Esophagus (tissue), 2 donors: ENCODE data around the gene DRAXIN. TPM values are rescaled to one million over a fixed set of nuclear protein-coding genes. Genes with fewer than 3 reads are reported as not detected.

Experiments
- H3K27ac ChIP-seq, 2 donors: one replicate each; pipeline ENCODE4 v1.5.1; 2013; ENCODE audit warnings: low read depth in 2 of 2, mild to moderate bottlenecking in 2 of 2, inconsistent platforms in 1 of 2, low read length in 1 of 2, moderate library complexity in 1 of 2
- H3K27me3 ChIP-seq, 2 donors: one replicate each; pipeline ENCODE4 v1.6.1; 2013; ENCODE audit warnings: low read length in 2 of 2, control low read depth in 1 of 2, mild to moderate bottlenecking in 1 of 2; ENCODE audit not compliant: insufficient read depth in 2 of 2, control insufficient read depth in 1 of 2
- H3K36me3 ChIP-seq, 2 donors: one replicate each; pipeline ENCODE4 v1.6.1; 2013; ENCODE audit warnings: low read length in 1 of 2; ENCODE audit not compliant: control insufficient read depth in 2 of 2, insufficient read depth in 2 of 2
- H3K4me1 ChIP-seq, 2 donors: one replicate each; pipeline ENCODE4 v1.6.1; 2013; ENCODE audit warnings: low read length in 1 of 2; ENCODE audit not compliant: control insufficient read depth in 2 of 2, insufficient read depth in 2 of 2
- H3K4me3 ChIP-seq, 2 donors: one replicate each; pipeline ENCODE4 v1.5.1; 2013; ENCODE audit warnings: low read length in 2 of 2, mild to moderate bottlenecking in 2 of 2, low read depth in 1 of 2, moderate library complexity in 1 of 2
- H3K9me3 ChIP-seq, 2 donors: one replicate each; pipeline ENCODE4 v1.6.1; 2013; ENCODE audit warnings: mild to moderate bottlenecking in 2 of 2, low read depth in 1 of 2, low read length in 1 of 2, moderate library complexity in 1 of 2; ENCODE audit not compliant: control insufficient read depth in 2 of 2, insufficient read depth in 1 of 2
- WGBS, 2 donors: extraction: QIAGEN DNeasy Blood & Tissue Kit; methylation state at CpG; one replicate each; pipeline ENCODE4 v1.1.7; 2013; 5-methylcytosine and 5-hydroxymethylcytosine counted together
- polyA plus RNA-seq, 2 donors: library from polyadenylated mRNA; stranded (reverse); fragments of 200-250 nt; gene quantifications; one replicate each; pipeline ENCODE4 v1.2.3, GENCODE V29; 2013
- donor health status: healthy with polysubstance abuse.
- donor health status: Bipolar disorder and iron deficiency.

DRAXIN gene
- polyA plus RNA-seq, 2 donors = 0.01 to 0.02 TPM

DNA sequence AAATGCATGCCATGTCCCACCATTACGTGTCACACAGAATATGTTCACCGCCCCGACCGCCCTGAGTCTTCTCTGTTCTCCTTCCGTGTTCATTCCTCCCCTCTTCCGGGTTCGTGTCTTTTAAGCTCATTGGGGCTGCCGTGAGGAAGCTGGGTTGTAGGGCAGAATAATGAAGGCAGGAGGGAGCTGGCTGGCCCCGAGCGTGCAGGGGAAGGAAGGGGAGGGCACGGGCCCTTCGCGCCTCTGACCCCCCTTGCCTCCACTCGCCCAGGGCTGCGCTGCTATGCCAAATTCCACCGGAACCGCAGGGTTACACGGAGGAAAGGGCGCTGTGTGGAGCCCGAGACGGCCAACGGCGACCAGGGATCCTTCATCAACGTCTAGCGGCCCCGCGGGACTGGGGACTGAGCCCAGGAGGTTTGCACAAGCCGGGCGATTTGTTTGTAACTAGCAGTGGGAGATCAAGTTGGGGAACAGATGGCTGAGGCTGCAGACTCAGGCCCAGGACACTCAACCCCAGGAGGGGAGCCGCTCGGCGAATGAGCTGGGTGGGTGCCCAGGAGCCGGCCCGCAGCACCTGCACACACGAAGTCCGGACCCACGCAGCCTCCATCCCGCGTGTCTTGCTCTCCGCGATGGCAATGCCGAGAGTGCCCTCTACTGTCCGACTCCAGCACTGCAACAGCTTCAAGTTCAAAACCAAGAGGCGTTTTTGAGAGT lies 28.0 kb downstream of the DRAXIN start:
- Histone ChIP-seq H3K27ac (peak overlapping the region; percentile 22 to 43), H3K9me3 (no peaks in the 10 kb centered on the region), H3K4me3 (peak overlapping the region; percentile 31 to 58), H3K4me1 (peaks cover 0 to 6% of the 10 kb centered on the region in 2 donors), H3K27me3 (no peaks in the 10 kb centered on the region), H3K36me3 (no peaks in the 10 kb centered on the region)
- 4 to 6% methylated on average over 44 of the region's 44 CpGs for WGBS, 2 donors

DNA sequence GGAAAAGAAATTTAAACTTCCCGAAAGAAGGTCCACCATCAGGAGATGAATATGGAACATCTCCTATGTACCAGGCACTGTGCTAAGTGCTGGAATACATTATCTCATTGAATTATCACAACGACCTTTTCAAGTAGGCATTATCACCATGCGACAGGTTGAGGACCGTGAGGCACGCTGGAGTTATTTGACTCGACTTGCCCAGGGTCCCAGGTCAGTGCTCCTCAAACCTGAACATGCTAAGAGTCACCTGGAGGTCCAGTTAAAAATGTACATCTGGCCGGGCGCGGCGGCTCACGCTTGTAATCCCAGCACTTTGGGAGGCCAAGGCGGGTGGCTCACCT lies 28.5 kb downstream of the DRAXIN start:
- Histone ChIP-seq H3K4me3 (no peak overlapping the region), H3K27ac (no peak overlapping the region), H3K9me3 (no peaks in the 10 kb centered on the region), H3K27me3 (no peaks in the 10 kb centered on the region), H3K36me3 (no peaks in the 10 kb centered on the region), H3K4me1 (peaks cover 0 to 6% of the 10 kb centered on the region in 2 donors)
- 66 to 69% methylated on average over 12 of the region's 12 CpGs for WGBS, 2 donors

DNA sequence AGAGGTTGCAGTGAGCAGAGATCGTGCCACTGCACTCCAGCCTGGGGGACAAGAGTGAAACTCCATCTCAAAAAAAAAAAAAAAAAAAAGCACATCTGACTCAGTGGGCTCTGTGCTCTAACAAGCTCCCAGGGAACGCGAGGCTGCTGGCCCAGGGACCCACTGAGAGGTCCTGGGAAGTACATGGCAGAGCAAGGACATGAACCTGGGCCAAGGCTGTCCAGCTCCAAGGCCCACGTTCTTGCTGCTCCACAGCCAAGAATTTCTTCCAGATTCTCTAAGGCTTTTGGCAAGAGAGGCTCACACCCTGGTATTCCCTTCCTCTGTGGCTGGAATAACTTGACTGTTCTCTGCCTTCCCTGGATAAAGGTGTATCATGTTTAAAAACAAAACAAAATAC lies 29.0 kb downstream of the DRAXIN start:
- Histone ChIP-seq H3K36me3 (no peaks in the 10 kb centered on the region), H3K4me1 (peaks cover 0 to 6% of the 10 kb centered on the region in 2 donors), H3K27me3 (no peaks in the 10 kb centered on the region), H3K27ac (no peak overlapping the region), H3K4me3 (no peak overlapping the region), H3K9me3 (no peaks in the 10 kb centered on the region)
- 61% methylated on average over 4 of the region's 4 CpGs for WGBS, 2 donors

DNA sequence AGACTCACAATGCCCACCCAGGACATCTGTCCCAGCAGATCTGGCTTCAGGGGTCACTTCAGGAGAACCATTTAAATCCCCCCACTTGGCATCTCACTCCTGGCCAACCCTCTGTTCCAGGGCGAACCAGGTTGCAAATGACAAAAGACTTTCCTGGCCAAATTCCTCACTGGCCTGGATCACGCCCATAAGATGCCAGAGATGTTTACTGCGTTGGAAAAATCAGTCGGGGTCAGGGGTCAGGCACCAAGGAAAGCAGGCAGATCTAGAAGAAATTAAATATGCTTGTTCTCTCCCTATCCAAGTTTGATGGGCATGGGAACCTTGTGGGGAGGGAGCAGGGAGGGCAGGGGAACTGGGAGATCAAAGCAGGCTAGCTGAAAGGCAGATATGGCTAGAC lies 29.8 kb downstream of the DRAXIN start:
- Histone ChIP-seq H3K4me1 (peaks cover 0 to 6% of the 10 kb centered on the region in 2 donors), H3K36me3 (no peaks in the 10 kb centered on the region), H3K4me3 (no peak overlapping the region), H3K27me3 (no peaks in the 10 kb centered on the region), H3K27ac (no peak overlapping the region), H3K9me3 (no peaks in the 10 kb centered on the region)
- WGBS, 2 donors = 56 to 66% methylated on average over 4 of the region's 4 CpGs

DNA sequence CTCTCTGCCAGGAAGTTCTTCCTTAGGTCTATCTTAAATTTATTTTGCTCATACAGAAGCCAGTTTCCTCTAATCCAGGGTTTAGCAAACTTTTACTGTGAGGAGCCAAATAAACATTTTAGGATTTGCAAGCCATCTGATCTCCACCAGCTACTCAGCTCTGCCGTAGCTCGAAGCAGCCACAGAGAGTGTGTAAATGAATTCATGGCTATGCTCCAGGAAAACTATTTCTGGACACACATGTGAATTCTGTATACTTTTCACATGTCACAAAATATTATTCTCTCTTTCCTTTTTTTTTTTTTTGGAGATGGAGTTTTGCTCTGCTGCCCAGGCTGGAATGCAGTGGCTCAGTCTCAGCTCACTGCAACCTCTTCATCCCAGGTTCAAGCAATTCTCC lies 31.0 kb downstream of the DRAXIN start:
- Histone ChIP-seq H3K36me3 (no peaks in the 10 kb centered on the region), H3K9me3 (no peaks in the 10 kb centered on the region), H3K27ac (no peak overlapping the region), H3K4me3 (no peak overlapping the region), H3K4me1 (peaks cover 0 to 6% of the 10 kb centered on the region in 2 donors), H3K27me3 (no peaks in the 10 kb centered on the region)
- WGBS, 2 donors = 49 to 62% methylated on average over 2 of the region's 2 CpGs

DNA sequence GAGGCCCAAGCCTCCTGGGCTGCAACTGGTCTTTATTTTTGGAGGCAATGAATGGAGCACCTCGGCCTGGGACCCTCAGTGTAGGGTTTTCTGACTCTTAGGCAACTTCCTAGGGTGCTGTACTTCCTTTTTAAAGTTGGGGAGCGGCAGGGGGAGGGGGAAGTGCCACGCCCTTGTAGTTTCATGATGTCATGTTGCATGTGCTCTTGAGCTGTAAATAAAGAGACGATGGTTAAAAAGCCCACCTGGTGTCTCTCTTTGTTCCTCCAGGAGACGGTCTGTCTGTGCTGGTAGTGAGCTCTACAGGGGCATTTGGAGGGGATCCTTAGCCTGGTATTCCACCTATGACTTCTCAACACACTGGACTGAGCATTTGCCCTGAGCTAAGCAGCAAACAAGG lies 34.1 kb downstream of the DRAXIN start:
- Histone ChIP-seq H3K27me3 (no peaks in the 10 kb centered on the region), H3K36me3 (no peaks in the 10 kb centered on the region), H3K4me3 (no peak overlapping the region), H3K9me3 (no peaks in the 10 kb centered on the region), H3K27ac (no peak overlapping the region), H3K4me1 (peaks cover 0 to 7% of the 10 kb centered on the region in 2 donors)
- WGBS, 2 donors = 71 to 75% methylated on average over 5 of the region's 5 CpGs

DNA sequence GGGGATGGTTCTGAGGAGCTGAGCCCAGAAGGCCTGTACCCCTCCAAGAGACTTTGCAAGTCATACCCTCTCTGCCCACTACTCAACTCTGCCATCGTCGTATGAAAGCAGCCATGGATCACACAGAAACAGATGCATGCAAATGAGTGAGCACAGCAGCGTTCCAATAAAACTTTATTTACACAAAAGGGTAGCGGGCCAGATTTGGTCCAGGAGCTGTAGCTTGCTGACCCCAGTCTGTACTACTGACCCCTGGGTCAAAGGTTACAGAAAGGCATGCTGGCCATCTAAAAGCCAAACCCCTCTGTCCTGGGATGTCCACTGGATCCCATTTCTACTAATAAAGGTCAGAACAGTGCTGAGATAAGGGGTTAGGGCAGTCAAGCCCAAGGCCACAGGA lies 35.6 kb downstream of the DRAXIN start:
- Histone ChIP-seq H3K4me1 (peaks cover 0 to 7% of the 10 kb centered on the region in 2 donors), H3K36me3 (no peaks in the 10 kb centered on the region), H3K9me3 (no peaks in the 10 kb centered on the region), H3K27me3 (no peaks in the 10 kb centered on the region), H3K27ac (no peak overlapping the region), H3K4me3 (no peak overlapping the region)
- 95 to 96% methylated on average over 4 of the region's 4 CpGs for WGBS, 2 donors

DNA sequence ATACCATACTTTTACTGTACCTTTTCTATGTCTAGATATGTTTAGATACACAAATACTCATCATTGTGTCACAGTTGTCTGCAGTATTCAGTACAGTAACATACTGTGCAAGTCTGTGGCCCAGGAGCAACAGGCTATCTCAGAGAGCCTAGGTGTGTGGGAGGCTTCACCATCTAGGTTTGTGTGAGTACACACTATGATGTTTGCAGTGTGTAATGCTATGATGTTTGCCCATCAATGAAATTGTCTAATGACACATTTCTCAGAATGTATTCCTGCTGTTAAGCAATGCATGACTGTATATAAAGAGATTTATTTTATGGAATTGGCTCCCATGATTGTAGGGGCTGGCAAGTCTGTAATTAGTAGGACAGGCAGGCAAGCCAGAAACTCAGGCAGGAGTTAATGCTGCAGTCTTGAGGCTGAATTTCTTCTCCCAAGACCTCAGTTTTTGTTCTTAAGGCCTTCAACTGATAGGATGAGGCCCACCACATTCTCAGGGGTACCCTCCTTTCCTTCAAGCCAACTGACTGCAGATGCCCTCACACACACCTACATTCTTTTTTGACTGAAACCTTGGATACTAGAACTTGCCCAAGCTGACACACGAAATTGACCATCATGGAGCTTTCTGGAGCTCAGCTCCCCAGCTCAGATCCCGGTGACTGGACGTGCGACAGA lies 36.8 kb downstream of the DRAXIN start:
- Histone ChIP-seq H3K36me3 (no peaks in the 10 kb centered on the region), H3K4me3 (no peak overlapping the region), H3K9me3 (no peaks in the 10 kb centered on the region), H3K27ac (no peak overlapping the region), H3K4me1 (peaks cover 0 to 7% of the 10 kb centered on the region in 2 donors), H3K27me3 (no peaks in the 10 kb centered on the region)
- 97 to 99% methylated on average over 4 of the region's 4 CpGs for WGBS, 2 donors

DNA sequence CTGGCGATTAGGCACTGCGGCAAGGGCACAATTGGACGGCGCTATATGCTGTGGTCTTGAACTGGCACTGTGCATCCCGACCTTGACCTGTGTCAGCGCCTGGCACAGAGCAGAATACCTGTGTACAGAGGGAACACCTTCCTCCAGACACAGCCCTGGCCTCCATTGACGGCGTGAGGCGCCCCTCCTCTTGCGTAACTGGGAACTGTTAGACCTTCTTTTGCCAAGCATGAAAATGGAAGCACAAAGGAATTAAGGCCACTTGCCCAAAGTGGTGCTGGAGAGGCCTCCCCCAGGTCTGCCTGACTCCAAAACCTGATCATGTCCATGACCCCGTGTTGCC lies 37.6 kb downstream of the DRAXIN start:
- Histone ChIP-seq H3K27me3 (no peaks in the 10 kb centered on the region), H3K36me3 (no peaks in the 10 kb centered on the region), H3K4me1 (peaks cover 0 to 7% of the 10 kb centered on the region in 2 donors), H3K4me3 (no peak overlapping the region), H3K9me3 (no peaks in the 10 kb centered on the region), H3K27ac (no peak overlapping the region)
- 89 to 95% methylated on average over 11 of the region's 11 CpGs for WGBS, 2 donors
